SK-N-SH (cell line): ENCODE results near the gene AGAP1.

Experiments
- EP300 ChIP-seq, 2 experiments: IDR thresholded peaks; 2 replicates each; pipeline versions ENCODE4 v1.4.0 to v1.6.1; 2012; ENCODE audit warnings: borderline replicate concordance in 1 of 2, low read depth in 1 of 2, low read length in 1 of 2
- FOXJ3 ChIP-seq: sonication (generic); formaldehyde crosslinking; IDR thresholded peaks from 2 replicates; pipeline ENCODE4 v1.5.1; 2020; ENCODE audit warnings: mild to moderate bottlenecking, missing genetic modification reagents
- POLR2AphosphoS5 ChIP-seq: IDR thresholded peaks from 2 replicates; pipeline ENCODE4 v1.6.1; 2012; ENCODE audit warnings: low read depth, low read length
- TF ChIP-seq, protein P1 (sequence below): fragments of 200-600 bp; sonication (generic); IDR thresholded peaks from 2 replicates; pipeline ENCODE4 v1.6.1; 2017; ENCODE audit warnings: antibody characterized with exemption, mild to moderate bottlenecking, moderate library complexity

DNA sequence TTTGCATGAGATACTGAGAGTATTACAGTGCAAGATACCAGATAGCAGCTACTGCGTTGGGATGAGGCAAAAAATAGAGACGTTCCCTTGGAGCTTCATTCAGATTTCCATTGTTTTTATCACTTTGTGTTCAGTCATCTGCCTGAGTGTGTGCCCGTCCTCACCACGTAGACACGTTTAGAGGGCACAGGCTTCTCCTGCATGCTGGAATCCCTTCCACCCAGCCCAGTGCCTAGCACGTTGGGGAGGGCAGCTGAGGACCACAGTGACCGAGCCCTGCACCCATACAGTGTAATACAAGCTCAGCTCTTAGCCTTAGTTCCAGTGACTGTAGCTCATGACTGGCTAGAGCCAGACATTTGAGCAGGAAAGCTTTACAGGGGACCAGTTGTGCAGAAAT, 539.6 kb downstream of the AGAP1 start:
- TF ChIP-seq POLR2AphosphoS5 = no peak
- TF ChIP-seq, protein P1, sequence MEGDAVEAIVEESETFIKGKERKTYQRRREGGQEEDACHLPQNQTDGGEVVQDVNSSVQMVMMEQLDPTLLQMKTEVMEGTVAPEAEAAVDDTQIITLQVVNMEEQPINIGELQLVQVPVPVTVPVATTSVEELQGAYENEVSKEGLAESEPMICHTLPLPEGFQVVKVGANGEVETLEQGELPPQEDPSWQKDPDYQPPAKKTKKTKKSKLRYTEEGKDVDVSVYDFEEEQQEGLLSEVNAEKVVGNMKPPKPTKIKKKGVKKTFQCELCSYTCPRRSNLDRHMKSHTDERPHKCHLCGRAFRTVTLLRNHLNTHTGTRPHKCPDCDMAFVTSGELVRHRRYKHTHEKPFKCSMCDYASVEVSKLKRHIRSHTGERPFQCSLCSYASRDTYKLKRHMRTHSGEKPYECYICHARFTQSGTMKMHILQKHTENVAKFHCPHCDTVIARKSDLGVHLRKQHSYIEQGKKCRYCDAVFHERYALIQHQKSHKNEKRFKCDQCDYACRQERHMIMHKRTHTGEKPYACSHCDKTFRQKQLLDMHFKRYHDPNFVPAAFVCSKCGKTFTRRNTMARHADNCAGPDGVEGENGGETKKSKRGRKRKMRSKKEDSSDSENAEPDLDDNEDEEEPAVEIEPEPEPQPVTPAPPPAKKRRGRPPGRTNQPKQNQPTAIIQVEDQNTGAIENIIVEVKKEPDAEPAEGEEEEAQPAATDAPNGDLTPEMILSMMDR = no peak
- TF ChIP-seq EP300 (IDR thresholded peaks at IDR 0.05; ENCODE audit: borderline replicate concordance in 1 of 2, low read depth in 1 of 2, low read length in 1 of 2) = no peak
- TF ChIP-seq FOXJ3 (CRISPR knock-in tag) = no peak
